ENCODE data around the gene CHMP4A.
A peak's percentile ranks its signal among the peaks of the same experiment; 100 is the strongest.
"Not testable (repeated sequence)": the region's sequence is repeated elsewhere in the genome, so short reads cannot be mapped to it uniquely, and the experiment has no call there.

The CHMP4A gene

GRCh38 chr14:24237463-24237955, 24.2 kb upstream of the CHMP4A start:
- H3K9me3 Mint-ChIP-seq, result no peaks in the 10 kb centered on the region
- peak overlapping the region; percentile 100 for H3K27ac Mint-ChIP-seq
- peaks cover 80% of the 10 kb centered on the region for H3K4me1 Mint-ChIP-seq (ENCODE audit: low read depth)
- no peak overlapping the region for H3K4me3 Mint-ChIP-seq
- H3K36me3 Mint-ChIP-seq (ENCODE audit: low read depth), result peaks cover 95% of the 10 kb centered on the region
- DNase-seq, result peak; percentile 9
- H3K27me3 Mint-ChIP-seq, result no peaks in the 10 kb centered on the region

DNA sequence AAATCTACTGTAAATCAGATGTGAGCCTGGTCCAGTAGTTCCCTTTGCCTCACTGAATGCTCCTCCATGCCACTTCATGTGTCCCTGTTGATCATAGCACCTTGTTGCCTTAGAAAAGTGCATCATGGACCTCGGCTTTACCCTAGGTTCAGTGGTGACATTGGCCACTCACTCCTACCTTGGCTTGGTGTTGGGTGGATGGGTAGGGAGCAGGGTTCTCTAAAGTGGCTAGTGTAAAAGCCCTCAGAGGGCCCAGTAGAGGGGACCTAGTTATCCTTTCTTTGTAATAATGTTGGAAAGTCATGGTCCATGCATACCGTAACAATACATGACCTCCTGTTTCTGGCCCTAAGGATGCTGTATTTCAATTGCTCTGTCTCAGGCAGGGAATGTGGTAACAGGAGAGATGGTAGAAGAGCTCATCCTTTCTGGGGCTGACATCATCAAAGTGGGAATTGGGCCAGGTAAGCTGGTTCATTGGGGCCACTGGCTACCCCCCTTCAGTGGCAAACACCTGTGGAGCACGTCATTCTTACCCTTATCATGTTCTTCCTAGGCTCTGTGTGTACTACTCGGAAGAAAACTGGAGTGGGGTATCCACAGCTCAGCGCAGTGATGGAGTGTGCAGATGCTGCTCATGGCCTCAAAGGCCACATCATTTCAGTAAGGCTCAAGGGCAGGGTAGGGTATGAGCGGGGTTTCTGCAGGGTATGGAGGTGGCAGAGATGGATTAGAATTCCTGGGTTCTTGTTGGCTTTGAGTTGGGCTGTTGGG, 23.6 kb upstream of the CHMP4A start:
- H3K4me1 Mint-ChIP-seq (ENCODE audit: low read depth), result peaks cover 78% of the 10 kb centered on the region
- H3K36me3 Mint-ChIP-seq (ENCODE audit: low read depth), result peaks cover 94% of the 10 kb centered on the region
- H3K27me3 Mint-ChIP-seq, result no peaks in the 10 kb centered on the region
- DNase-seq, result peak; percentile 23
- H3K4me3 Mint-ChIP-seq, result no peak overlapping the region
- peak overlapping the region; percentile 100 for H3K27ac Mint-ChIP-seq
- no peaks in the 10 kb centered on the region for H3K9me3 Mint-ChIP-seq

GRCh38 chr14:24235804-24236688, 22.8 kb upstream of the CHMP4A start:
- H3K4me1 Mint-ChIP-seq (ENCODE audit: low read depth), result peaks cover 77% of the 10 kb centered on the region

DNA sequence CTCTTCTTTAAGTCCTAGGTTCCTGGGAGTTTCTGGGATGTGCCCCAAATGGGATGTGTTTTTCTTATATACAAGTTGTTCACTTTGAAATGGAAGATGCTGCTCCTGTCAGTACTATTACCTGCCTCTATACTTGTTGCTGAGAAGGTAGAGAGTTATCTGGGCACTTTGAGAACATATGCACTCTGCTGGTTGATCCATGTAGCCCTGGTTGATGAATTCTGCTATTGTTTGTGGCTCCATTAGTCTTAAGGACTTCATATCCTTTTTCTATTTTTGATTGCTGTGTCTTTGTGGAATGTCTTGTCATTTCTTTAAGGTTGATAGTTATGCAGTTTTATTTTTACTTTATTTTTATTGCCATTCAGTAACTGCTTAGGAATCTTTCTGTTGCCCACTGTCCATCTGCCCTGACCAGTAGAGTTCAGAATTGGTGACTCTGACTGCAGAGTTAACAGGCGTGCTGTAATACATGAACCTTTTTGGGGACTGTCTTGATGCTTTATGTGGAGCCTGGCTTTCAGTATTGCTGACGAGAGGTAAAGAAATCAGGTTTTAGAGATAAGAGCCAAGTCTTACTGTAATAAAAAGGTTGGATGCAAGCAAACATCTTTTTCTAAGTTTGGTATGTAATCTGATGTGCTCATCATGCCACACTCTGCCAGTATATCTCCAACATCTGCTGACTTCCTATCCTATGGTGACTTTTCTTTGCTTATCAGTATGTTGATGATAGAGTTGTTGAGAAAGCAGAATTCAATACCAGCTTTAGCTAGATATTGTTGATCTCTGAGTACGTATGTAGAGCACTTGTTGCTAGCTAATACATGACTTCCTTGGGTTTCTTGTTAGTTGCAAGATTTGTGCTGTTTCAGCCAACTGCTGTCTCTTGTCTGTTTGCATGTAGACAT, 21.1 kb upstream of the CHMP4A start:
- no peaks in the 10 kb centered on the region for H3K9me3 Mint-ChIP-seq

More at GRCh38 chr14:24235804-24236688, 22.8 kb upstream of the CHMP4A start:
- Mint-ChIP-seq H3K9me3 (no peaks in the 10 kb centered on the region), H3K36me3 (ENCODE audit: low read depth) (peaks cover 94% of the 10 kb centered on the region), H3K27ac (peak overlapping the region; percentile 96), H3K27me3 (no peaks in the 10 kb centered on the region), H3K4me3 (no peak overlapping the region)
- DNase-seq, result peak; percentile 14

GRCh38 chr14:24233538-24233866, 20.2 kb upstream of the CHMP4A start:
- no peak for DNase-seq
- Mint-ChIP-seq H3K27me3 (no peaks in the 10 kb centered on the region), H3K36me3 (ENCODE audit: low read depth) (peaks cover 84% of the 10 kb centered on the region), H3K27ac (peak overlapping the region; percentile 96), H3K4me1 (ENCODE audit: low read depth) (peaks cover 63% of the 10 kb centered on the region), H3K4me3 (peak overlapping the region; percentile 89), H3K9me3 (no peaks in the 10 kb centered on the region)

More for the DNA sequence above, 21.1 kb upstream of the CHMP4A start:
- no peaks in the 10 kb centered on the region for H3K27me3 Mint-ChIP-seq
- peaks cover 67% of the 10 kb centered on the region for H3K4me1 Mint-ChIP-seq (ENCODE audit: low read depth)
- peak overlapping the region; percentile 89 for H3K4me3 Mint-ChIP-seq
- H3K36me3 Mint-ChIP-seq (ENCODE audit: low read depth), result peaks cover 85% of the 10 kb centered on the region
- DNase-seq, result no peak
- H3K27ac Mint-ChIP-seq, result peak overlapping the region; percentile 96

DNA sequence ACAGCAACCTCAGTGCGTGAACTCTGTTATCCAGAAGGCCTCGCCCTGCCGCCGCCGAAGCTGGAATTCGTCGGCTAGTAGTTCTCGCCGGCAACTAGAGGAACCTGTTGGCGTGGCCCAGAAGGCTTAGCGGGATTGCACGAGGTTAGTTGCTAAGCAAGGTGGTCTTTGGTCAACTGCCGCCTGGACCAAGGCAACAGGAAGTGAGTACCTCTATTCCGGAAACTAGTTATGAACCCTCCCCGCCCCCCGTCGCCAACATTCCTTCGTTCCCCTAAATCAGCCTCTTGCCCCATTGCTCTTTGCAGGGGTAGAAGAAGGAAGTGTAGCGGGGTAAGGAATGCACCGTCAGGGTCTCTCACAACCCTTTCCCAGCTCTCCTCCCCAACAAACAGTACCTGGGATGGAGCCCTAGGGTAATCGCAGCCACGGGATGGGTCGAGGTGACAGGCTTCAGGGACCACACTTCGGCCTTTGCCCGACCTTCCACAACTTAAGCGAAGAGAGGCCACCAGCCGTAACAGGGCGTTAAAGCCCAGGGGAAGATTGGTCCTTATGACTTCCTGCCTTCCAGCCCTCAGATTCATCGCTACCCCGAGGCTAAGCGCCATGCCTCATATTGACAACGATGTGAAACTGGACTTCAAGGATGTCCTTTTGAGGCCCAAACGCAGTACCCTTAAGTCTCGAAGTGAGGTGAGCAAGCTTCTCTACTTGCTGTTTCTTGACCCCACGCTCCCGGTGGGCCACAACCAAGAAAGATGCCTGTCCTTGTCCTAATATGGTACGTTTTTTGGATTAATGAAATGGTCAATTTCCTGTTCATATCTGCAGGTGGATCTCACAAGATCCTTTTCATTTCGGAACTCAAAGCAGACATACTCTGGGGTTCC, 19.6 kb upstream of the CHMP4A start, which contains the start of gene GMPR2:
GMPR2 (plus strand) TSS at position 285 of the 893 bp plus-strand sequence; CDS start at position 610, 325 bp downstream.
- peaks cover 82% of the 10 kb centered on the region for H3K36me3 Mint-ChIP-seq (ENCODE audit: low read depth)
- H3K4me3 Mint-ChIP-seq, result peak within 1 kb of the TSS; percentile 89
- H3K27me3 Mint-ChIP-seq, result no peaks in the 10 kb centered on the region
- H3K27ac Mint-ChIP-seq, result peak within 1 kb of the TSS; percentile 96
- no peak for DNase-seq
- peaks cover 57% of the 10 kb centered on the region for H3K4me1 Mint-ChIP-seq (ENCODE audit: low read depth)
- H3K9me3 Mint-ChIP-seq, result no peaks in the 10 kb centered on the region

DNA sequence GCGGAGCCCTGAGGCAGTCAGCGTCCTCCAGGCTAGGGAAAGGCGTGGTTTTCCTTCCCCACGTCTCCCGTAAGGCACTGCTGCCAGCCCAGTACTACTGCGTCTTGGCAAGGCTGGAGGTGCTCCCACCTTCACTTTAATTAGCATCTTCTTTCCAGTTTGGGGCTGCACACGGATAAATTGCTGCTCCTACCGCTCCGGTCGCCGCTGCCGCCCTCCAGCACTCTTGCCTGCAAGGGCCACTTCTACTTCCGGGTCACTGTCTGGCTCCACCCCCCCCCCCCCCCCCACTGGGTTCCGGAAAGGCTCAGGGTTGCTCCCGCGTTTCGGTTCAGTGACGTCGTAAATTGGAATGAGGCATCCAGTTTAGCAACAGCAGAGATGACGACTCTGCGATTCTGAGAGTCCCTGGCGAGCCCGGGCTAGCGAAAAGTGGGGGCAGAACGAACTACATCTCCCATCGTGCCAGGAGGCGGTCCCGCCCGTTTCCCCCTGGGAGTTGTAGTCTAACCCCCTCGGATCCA, 18.9 kb upstream of the CHMP4A start, which contains the start of gene NEDD8:
NEDD8 (minus strand) TSS at position 247 of the 524 bp plus-strand sequence; CDS start at position 147, 100 bp downstream.
- H3K27me3 Mint-ChIP-seq, result no peaks in the 10 kb centered on the region
- H3K9me3 Mint-ChIP-seq, result no peaks in the 10 kb centered on the region
- H3K4me3 Mint-ChIP-seq, result peak within 1 kb of the TSS; percentile 89
- H3K36me3 Mint-ChIP-seq (ENCODE audit: low read depth), result peaks cover 81% of the 10 kb centered on the region
- DNase-seq, result peak; percentile 93
- H3K27ac Mint-ChIP-seq, result peak within 1 kb of the TSS; percentile 96
- peaks cover 55% of the 10 kb centered on the region for H3K4me1 Mint-ChIP-seq (ENCODE audit: low read depth)

DNA sequence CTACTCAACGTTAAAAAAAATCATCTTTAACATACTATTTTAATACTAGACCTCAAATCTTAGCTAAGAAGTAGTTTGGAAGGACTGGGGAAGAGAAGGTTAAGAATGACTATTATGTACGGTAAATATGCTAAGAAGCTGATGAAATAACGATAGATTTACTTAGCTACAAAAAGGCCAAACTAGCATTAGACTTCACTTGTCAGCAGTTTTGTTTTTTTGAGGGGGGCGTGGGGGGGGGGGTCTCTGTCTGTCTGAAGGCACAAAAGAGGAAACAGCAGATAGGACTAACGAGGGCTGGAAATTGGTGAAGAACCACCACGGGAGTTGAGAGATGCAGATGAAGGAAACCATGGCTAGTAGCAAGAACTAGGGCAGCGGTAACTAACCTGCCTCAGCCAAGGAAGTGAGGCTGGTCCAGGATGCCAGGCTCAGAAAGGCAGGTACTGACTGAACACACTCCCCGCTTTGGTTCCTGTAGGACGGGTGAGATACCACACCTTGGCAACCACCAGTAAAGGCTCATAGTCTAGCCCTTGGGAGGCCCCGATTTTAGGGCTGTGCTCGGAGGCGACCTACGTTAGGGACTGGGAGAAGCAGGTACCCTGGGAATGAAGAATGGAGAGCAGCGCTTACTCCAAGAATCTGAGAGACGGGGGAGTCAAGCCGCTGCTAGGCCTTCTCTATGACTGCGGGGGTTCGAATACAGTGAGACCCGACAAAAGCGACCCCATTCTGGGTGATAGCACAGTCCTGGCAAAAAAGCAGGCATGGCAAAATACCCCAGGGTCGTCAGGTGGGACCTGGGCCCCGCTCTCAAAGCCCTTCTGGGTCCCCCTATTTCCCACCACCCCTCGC, 18.2 kb upstream of the CHMP4A start:
- H3K4me3 Mint-ChIP-seq, result peak overlapping the region; percentile 89
- no peak for DNase-seq
- no peaks in the 10 kb centered on the region for H3K9me3 Mint-ChIP-seq
- H3K36me3 Mint-ChIP-seq (ENCODE audit: low read depth), result peaks cover 80% of the 10 kb centered on the region
- H3K27ac Mint-ChIP-seq, result peak overlapping the region; percentile 96
- no peaks in the 10 kb centered on the region for H3K27me3 Mint-ChIP-seq
- peaks cover 59% of the 10 kb centered on the region for H3K4me1 Mint-ChIP-seq (ENCODE audit: low read depth)

GRCh38 chr14:24228902-24229301, 15.6 kb upstream of the CHMP4A start:
- Mint-ChIP-seq H3K4me1 (ENCODE audit: low read depth) (peaks cover 53% of the 10 kb centered on the region), H3K4me3 (no peak overlapping the region), H3K27me3 (no peaks in the 10 kb centered on the region), H3K9me3 (no peaks in the 10 kb centered on the region), H3K36me3 (ENCODE audit: low read depth) (peaks cover 74% of the 10 kb centered on the region), H3K27ac (peak overlapping the region; percentile 66)
- DNase-seq, result no peak

DNA sequence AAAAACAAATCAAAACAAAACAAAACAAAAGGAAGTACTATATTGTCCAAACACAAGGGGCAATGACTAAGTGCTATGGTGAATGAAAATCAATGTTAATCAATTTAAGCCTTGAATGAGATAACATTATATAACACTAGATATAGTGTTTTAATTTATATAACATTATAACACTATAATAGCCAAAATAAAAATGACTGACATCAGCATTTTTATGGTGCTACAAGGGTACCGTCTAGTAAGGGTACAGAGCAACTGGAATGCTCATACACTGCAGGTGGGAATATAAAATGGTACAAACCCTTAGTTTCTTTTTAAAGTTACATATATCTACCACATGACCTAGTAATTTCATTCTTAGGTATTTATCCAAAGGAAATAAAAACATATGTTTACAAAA, 13.2 kb upstream of the CHMP4A start:
- Mint-ChIP-seq H3K9me3 (no peaks in the 10 kb centered on the region), H3K4me3 (no peak overlapping the region), H3K4me1 (ENCODE audit: low read depth) (peaks cover 43% of the 10 kb centered on the region), H3K36me3 (ENCODE audit: low read depth) (peaks cover 54% of the 10 kb centered on the region), H3K27ac (no peak overlapping the region), H3K27me3 (no peaks in the 10 kb centered on the region)
- no peak for DNase-seq

- Mint-ChIP-seq H3K9me3 (no peaks in the 10 kb centered on the region), H3K4me1 (ENCODE audit: low read depth) (peaks cover 34% of the 10 kb centered on the region), H3K36me3 (ENCODE audit: low read depth) (peaks cover 51% of the 10 kb centered on the region), H3K4me3 (no peak overlapping the region), H3K27me3 (no peaks in the 10 kb centered on the region), H3K27ac (peak overlapping the region; percentile 66)
- no peak for DNase-seq
These were observed 11.4 kb upstream of the CHMP4A start for GRCh38 chr14:24224618-24225071.

DNA sequence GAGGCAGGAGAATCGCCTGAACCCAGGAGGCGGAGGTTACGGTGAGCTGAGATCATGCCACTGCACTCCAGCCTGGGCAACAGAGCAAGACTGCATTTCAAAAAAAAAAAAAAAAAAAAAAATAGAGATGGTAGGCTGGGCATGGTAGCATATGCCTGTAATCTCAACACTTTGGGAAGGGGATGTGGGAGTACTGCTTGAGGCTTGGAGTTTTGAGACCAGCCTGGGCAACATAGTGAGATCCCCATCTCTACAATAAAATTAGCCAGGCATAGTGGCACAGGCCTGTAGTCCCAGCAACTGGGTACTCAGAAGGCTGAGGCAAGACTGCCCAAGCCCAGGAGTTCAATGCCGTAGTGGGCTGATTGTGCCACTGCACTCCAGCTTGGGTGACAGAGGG, 9.7 kb upstream of the CHMP4A start:
- peaks cover 27% of the 10 kb centered on the region for H3K4me1 Mint-ChIP-seq (ENCODE audit: low read depth)
- H3K9me3 Mint-ChIP-seq, H3K27ac Mint-ChIP-seq, DNase-seq, H3K27me3 Mint-ChIP-seq, H3K4me3 Mint-ChIP-seq: not testable (repeated sequence)
- H3K36me3 Mint-ChIP-seq (ENCODE audit: low read depth), result peaks cover 45% of the 10 kb centered on the region
